HEK293 (cell line): ENCODE data around the gene NR2E3.

ENCODE experiments used
- CTCF ChIA-PET: fragments of 350-600 bp; formaldehyde crosslinking; extraction: SDS; loops from one replicate; lab custom pipeline; 2021; ENCODE audit warnings: antibody characterized with exemption; lab: Yijun Ruan, JAX
- POLR2A ChIA-PET: fragments of 300-600 bp; formaldehyde crosslinking; extraction: SDS; loops from one replicate; lab custom pipeline; 2020; ENCODE audit warnings: antibody characterized with exemption, inconsistent platforms; lab: Yijun Ruan, JAX
- H3K27ac ChIP-seq: fragments of 200-500 bp; sonication (Bioruptor generic); 2 replicates; pipeline ENCODE4 v1.5.1; 2014; ENCODE audit warnings: low read depth, low read length, control low read depth, inconsistent platforms; ENCODE audit errors: extremely low read depth
- H3K36me3 ChIP-seq, 2 experiments: fragments of 200-500 bp in 1 of 2; sonication (Bioruptor generic) in 1 of 2; 1 replicate in 1 of 2; 2 replicates in 1 of 2; pipeline ENCODE4 v1.5.1; 2014 to 2017; ENCODE audit warnings: inconsistent platforms in 2 of 2, low read length in 2 of 2; ENCODE audit not compliant: control insufficient read depth in 2 of 2, insufficient read depth in 1 of 2
- H3K4me1 ChIP-seq: fragments of 200-500 bp; sonication (Bioruptor generic); 2 replicates; pipeline ENCODE4 v1.5.1; 2014; ENCODE audit warnings: mild to moderate bottlenecking, low read length, inconsistent platforms; ENCODE audit not compliant: control insufficient read depth, insufficient read depth
- H3K4me3 ChIP-seq: 2 replicates; pipeline ENCODE4 v1.5.1; 2011; ENCODE audit warnings: low read depth, mild to moderate bottlenecking, control low read depth, low read length, moderate library complexity
- H3K9me3 ChIP-seq: fragments of 200-500 bp; sonication (Bioruptor generic); 2 replicates; pipeline ENCODE4 v1.5.1; 2014; ENCODE audit warnings: low read depth, low read length, inconsistent platforms; ENCODE audit not compliant: control insufficient read depth, insufficient read depth
- EGR2 ChIP-seq: fragments of 450-650 bp; formaldehyde crosslinking; IDR thresholded peaks from 2 replicates; pipeline ENCODE4 v1.5.1; 2016; ENCODE audit warnings: low read depth, missing biosample characterization, missing genetic modification characterization
- HOXD13 ChIP-seq: sonication (generic); formaldehyde crosslinking; IDR thresholded peaks from 2 replicates; pipeline ENCODE4 v1.8.0; 2022; ENCODE audit warnings: missing genetic modification reagents, borderline replicate concordance
- KLF10 ChIP-seq: fragments of 450-650 bp; IDR thresholded peaks from 2 replicates; pipeline ENCODE4 v1.5.1; 2018; ENCODE audit warnings: missing biosample characterization, mild to moderate bottlenecking, missing genetic modification characterization
- MEIS1 ChIP-seq: sonication (generic); formaldehyde crosslinking; IDR thresholded peaks from 2 replicates; pipeline ENCODE4 v1.8.1; 2022; ENCODE audit warnings: missing genetic modification reagents, mild to moderate bottlenecking, borderline replicate concordance
- TRIM28 ChIP-seq: IDR thresholded peaks from 2 replicates; pipeline ENCODE4 v1.6.1; 2011; ENCODE audit warnings: low read length, control low read depth, borderline replicate concordance
- ZNF211 ChIP-seq: fragments of 450-650 bp; formaldehyde crosslinking; IDR thresholded peaks from 2 replicates; pipeline ENCODE4 v1.5.1; 2016; ENCODE audit warnings: low read depth, missing biosample characterization, missing genetic modification characterization
- ZNF501 ChIP-seq: fragments of 450-650 bp; formaldehyde crosslinking; IDR thresholded peaks from 2 replicates; pipeline ENCODE4 v1.5.1; 2016; ENCODE audit warnings: missing biosample characterization, missing genetic modification characterization
- ZNF555 ChIP-seq: fragments of 450-650 bp; formaldehyde crosslinking; conservative IDR thresholded peaks from 2 replicates; pipeline ENCODE4 v1.5.1; 2017; ENCODE audit warnings: missing biosample characterization, mild to moderate bottlenecking, missing genetic modification characterization, inconsistent platforms
- ZNF561 ChIP-seq: fragments of 450-650 bp; IDR thresholded peaks from 2 replicates; pipeline ENCODE4 v1.5.1; 2018; ENCODE audit warnings: missing biosample characterization, missing genetic modification characterization, borderline replicate concordance
- ZNF624 ChIP-seq: fragments of 450-650 bp; formaldehyde crosslinking; IDR thresholded peaks from 2 replicates; pipeline ENCODE4 v1.5.1; 2017; ENCODE audit warnings: missing biosample characterization, missing genetic modification characterization
- ZNF776 ChIP-seq: fragments of 450-650 bp; formaldehyde crosslinking; IDR thresholded peaks from 2 replicates; pipeline ENCODE4 v1.5.0; 2017; ENCODE audit warnings: missing biosample characterization, missing genetic modification characterization, borderline replicate concordance
- ZNF843 ChIP-seq: fragments of 450-650 bp; formaldehyde crosslinking; IDR thresholded peaks from 2 replicates; pipeline ENCODE4 v1.5.1; 2016; ENCODE audit warnings: missing biosample characterization, missing genetic modification characterization
- TF ChIP-seq, protein P1 (sequence below): fragments of 450-650 bp; formaldehyde crosslinking; IDR thresholded peaks from 2 replicates; pipeline ENCODE4 v1.5.1; 2017; ENCODE audit warnings: missing biosample characterization, missing genetic modification characterization
- TF ChIP-seq, protein P2 (sequence below): fragments of 450-650 bp; formaldehyde crosslinking; IDR thresholded peaks from 2 replicates; pipeline ENCODE4; 2016; ENCODE audit warnings: missing biosample characterization, missing genetic modification characterization

Gene NR2E3

DNA sequence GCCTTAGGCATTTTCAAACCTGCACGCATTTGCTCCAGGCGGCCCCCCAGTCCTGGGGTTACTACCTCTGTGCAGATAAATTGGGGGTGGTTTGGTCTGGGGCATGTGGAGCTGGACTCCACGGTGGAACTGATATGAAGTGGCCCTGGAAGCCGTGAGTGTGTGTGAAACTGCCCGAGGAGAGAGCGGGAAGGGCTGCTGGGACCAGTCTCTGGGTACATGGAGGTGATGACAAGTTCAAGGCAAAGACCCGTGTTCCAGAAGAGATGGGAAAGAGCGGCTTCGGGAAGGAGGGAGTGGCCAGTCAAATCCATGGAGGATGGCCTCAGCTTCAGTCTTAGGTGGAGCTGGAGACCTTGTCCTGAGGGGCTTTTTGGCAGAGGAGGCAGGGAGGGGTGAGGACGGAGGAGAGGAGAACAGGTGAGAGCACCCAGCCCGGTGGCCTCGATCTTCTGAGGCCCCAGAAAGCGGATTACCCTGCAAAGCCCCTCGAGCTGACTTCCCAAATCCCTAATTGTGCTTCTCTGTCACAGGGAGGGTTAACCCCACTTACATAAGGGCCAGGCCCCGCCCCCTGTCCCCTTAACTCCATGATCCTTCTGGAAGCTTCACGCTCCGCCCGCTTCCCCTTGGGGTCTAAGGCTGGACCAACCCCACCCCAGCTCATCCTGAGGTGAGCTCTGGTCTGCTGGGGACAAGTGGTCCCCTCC lies 1.9 kb upstream of the NR2E3 start:
- CTCF ChIA-PET: interaction anchor here (0.5 to 1.9 kb wide), 4 partner anchors 45 to 64 kb away, joined by 3 to 6 read pairs (median 3); no protein-coding TSS in a partner anchor
- POLR2A ChIA-PET: no interaction called here
- no peak overlapping the region for H3K4me3 ChIP-seq
- no peaks in the 10 kb centered on the region for H3K36me3 ChIP-seq
- TF ChIP-seq ZNF776 (tag by site-specific recombination) (no peak), ZNF561 (tag by site-specific recombination) (no peak), ZNF211 (tag by site-specific recombination) (no peak), ZNF624 (tag by site-specific recombination) (no peak)
- no peak overlapping the region for H3K27ac ChIP-seq
- H3K4me1 ChIP-seq: peaks cover 15% of the 10 kb centered on the region
- no peaks in the 10 kb centered on the region for H3K9me3 ChIP-seq

GRCh38 chr15:71809346-71809745 lies 1.0 kb upstream of the NR2E3 start:
- Histone ChIP-seq H3K4me3 (no peak overlapping the region), H3K36me3 (no peaks in the 10 kb centered on the region), H3K4me1 (peaks cover 15% of the 10 kb centered on the region), H3K27ac (no peak overlapping the region), H3K9me3 (no peaks in the 10 kb centered on the region)
- TF ChIP-seq ZNF555 (tag by site-specific recombination) (no peak), ZNF501 (tag by site-specific recombination) (no peak), KLF10 (tag by site-specific recombination) (no peak)
- ChIA-PET POLR2A (no interaction called here), CTCF (interaction anchor here (0.5 kb wide), 1 partner anchor 44 kb away, joined by 3 read pairs; no protein-coding TSS in a partner anchor)

DNA sequence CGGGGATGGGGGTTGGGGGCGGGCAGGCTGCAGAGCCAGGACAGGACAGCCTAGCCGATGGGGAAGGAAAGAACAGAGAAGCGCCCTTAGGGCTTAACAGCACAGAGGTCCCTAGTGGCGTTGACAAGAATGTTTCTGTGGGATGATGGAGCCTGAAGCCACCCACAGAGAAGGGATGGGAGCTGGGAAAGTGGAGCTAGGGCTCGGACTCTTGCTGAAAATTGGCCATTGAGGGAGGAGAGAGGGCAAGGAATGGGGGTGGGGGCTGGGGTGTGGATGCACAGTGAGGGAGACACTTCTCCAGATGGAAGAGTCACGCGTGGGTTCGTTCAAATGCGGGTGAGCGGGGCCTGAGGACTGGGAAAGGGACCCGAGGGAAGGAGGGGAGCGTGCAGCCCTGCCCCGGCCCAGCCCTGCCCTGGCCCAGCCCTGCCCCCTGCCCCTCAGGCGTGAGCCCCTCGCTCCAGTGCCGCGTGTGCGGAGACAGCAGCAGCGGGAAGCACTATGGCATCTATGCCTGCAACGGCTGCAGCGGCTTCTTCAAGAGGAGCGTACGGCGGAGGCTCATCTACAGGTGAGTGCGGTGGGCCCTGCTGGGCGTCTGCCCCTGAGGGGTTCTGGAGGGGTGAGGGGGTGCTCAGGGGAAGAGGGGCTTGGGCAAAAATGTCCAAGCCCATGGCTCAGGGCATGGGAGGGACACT lies 832 bp downstream of the NR2E3 start:
- Histone ChIP-seq H3K4me1 (peaks cover 11% of the 10 kb centered on the region), H3K4me3 (no peak overlapping the region), H3K27ac (no peak overlapping the region), H3K36me3 (no peaks in the 10 kb centered on the region), H3K9me3 (no peaks in the 10 kb centered on the region)
- POLR2A ChIA-PET: no interaction called here
- CTCF ChIA-PET: interaction anchor here (0.6 kb wide), 1 partner anchor 1851 kb away, joined by 4 read pairs; no protein-coding TSS in a partner anchor
- TF ChIP-seq, protein P1, sequence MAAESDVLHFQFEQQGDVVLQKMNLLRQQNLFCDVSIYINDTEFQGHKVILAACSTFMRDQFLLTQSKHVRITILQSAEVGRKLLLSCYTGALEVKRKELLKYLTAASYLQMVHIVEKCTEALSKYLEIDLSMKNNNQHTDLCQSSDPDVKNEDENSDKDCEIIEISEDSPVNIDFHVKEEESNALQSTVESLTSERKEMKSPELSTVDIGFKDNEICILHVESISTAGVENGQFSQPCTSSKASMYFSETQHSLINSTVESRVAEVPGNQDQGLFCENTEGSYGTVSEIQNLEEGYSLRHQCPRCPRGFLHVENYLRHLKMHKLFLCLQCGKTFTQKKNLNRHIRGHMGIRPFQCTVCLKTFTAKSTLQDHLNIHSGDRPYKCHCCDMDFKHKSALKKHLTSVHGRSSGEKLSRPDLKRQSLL (tag by site-specific recombination): peak; percentile 65; the same call in 1 of the 2 replicates
- TF ChIP-seq, protein P2, sequence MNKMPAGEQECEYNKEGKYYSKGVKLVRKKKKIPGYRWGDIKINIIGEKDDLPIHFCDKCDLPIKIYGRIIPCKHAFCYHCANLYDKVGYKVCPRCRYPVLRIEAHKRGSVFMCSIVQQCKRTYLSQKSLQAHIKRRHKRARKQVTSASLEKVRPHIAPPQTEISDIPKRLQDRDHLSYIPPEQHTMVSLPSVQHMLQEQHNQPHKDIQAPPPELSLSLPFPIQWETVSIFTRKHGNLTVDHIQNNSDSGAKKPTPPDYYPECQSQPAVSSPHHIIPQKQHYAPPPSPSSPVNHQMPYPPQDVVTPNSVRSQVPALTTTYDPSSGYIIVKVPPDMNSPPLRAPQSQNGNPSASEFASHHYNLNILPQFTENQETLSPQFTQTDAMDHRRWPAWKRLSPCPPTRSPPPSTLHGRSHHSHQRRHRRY (tag by site-specific recombination): no peak
- TF ChIP-seq MEIS1 (CRISPR knock-in tag) (no peak), EGR2 (tag by site-specific recombination) (peak; percentile 33; the same call in 1 of the 2 replicates), ZNF843 (tag by site-specific recombination) (no peak), HOXD13 (CRISPR knock-in tag) (no peak), TRIM28 (no peak)
